NCI-H345 treated with DMSO at 0.1 percent for 48 hours (cell line): ENCODE results near the gene EML1.
A peak's percentile ranks its signal among the peaks of the same experiment; 100 is the strongest.

Source experiments
- DNase-seq: peaks from one replicate; lab custom pipeline; 2025; ENCODE audit not compliant: unreplicated experiment; lab: John Stamatoyannopoulos, UW

The EML1 gene

GRCh38 chr14:99793213-99794150 is at the start of gene EML1:
EML1 (plus strand) TSS chr14:99793413; CDS start chr14:99793477, 64 bp downstream.
- peak; percentile 67 for DNase-seq

DNA sequence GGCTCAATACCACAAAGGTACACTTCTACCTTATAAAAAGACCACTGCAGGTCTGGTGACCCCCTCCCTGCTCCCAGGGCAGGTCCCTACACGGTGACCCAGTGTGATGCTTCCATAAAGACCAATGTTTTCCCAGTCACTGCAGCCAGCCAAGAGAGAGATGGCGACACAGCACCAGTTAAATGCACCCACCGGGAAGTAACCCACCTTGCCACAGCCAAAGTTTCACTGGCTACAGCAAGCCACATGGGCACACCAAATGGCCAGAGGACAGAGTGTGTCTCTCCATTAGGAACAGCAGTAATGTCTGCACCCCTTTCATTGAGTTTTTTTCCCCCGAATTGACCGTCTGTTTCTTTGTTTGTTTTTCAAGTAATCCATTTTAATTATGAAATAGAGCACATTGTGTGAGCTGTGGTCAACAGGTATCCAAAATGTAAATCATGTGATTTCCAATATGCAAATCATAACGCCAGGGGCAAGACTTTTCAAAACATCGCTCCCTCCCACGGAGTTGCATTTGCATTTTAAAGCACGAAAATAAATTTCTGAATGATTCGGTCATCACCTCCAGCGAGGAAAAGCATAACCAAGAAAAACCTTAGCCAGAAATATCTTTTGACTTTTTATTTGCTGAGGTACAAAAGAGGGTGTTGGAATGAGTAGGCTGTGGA is 48.9 kb upstream of the EML1 start:
- no peak for DNase-seq

DNA sequence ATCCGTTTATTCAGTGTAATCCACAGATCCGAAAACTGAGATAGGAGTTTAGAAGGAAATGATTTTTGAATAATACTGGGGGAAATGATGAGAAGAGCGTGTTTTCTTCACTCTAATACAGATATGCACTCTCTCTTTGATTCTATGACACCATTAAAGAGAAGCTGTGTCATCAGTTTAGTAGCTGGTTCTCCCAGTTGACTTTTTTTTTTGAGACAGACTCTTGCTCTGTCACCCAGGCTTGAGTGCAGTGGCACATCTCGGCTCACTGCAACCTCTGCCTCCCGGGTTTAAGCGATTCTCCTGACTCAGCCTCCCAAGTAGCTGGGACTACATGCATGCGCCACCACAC is 48.4 kb upstream of the EML1 start:
- DNase-seq = no peak

DNA sequence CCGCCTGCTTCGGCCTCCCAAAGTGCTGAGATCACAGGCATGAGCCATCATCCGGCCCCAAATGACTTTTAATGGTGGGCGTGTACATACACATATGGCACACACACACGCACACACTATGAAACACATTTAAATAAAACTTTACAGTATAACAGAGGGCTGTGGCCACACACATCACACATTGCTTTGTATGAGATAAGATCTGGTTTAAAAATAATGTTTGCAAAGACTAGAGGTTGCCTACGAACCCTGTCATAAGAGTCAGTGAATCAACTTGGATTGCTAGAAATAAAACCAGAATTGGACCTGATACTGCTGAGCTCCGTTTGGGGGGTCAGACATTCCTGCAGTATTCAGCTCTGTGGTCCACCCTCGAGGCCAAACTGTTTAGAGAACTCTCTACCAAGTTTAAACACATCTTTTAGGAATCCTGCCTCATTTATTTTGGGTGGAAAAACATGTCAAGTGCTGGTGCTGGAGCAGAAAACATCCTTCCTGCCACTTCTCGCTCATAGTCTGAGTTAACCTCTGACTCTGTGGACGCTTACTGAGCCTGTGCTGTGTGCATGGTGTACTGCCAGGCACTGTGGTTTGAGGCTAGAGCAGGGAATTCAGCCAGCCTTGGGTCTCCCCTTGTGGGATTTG is 47.8 kb upstream of the EML1 start:
- DNase-seq = no peak

- DNase-seq = no peak
Observed at GRCh38 chr14:99747167-99747566, 46.0 kb upstream of the EML1 start.

- no peak for DNase-seq
Observed at GRCh38 chr14:99747582-99748330, 45.5 kb upstream of the EML1 start.

DNA sequence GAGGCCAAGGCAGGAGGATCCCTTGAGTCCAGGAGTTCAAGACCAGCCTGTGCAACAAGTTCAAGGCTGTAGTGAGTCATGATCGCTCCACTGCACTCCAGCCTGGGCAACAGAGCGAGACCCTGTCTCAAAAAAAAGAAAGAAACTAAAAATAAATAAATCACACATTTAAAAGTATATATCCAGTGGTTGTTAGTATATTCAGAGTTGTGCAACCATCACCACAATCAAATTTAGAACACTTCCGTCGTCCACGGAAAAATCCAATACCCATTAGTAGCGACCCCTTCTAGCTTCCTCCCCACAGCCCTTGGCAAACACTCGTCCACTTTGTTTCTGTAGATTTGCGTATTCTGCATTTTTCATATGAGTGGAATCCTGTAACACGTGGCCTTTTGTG is 44.7 kb upstream of the EML1 start:
- no peak for DNase-seq

DNA sequence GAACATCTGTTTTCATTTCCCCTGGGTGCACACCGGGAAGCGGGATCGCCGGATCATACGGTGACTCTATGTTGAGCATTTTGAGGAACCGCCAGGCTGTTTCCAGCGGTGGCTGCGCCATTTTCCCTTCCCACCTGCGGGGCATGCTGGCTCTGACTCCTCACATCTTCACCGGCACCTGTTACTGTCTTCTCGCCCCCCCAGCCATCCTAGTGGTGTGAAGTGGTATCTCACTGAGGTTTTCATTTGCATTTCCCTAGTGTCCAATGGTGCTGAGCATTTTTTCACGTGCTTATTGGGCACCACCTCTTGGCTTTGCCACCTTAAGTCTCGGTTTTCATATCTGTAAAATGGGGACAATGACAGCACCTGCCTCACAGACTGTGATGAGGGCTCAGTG is 44.1 kb upstream of the EML1 start:
- DNase-seq = no peak

- no peak for DNase-seq
Observed at GRCh38 chr14:99749763-99750715, 43.2 kb upstream of the EML1 start.

- DNase-seq = no peak
Observed at GRCh38 chr14:99750746-99751450, 42.3 kb upstream of the EML1 start.

- DNase-seq = no peak
Observed at GRCh38 chr14:99751539-99752485, 41.4 kb upstream of the EML1 start.

DNA sequence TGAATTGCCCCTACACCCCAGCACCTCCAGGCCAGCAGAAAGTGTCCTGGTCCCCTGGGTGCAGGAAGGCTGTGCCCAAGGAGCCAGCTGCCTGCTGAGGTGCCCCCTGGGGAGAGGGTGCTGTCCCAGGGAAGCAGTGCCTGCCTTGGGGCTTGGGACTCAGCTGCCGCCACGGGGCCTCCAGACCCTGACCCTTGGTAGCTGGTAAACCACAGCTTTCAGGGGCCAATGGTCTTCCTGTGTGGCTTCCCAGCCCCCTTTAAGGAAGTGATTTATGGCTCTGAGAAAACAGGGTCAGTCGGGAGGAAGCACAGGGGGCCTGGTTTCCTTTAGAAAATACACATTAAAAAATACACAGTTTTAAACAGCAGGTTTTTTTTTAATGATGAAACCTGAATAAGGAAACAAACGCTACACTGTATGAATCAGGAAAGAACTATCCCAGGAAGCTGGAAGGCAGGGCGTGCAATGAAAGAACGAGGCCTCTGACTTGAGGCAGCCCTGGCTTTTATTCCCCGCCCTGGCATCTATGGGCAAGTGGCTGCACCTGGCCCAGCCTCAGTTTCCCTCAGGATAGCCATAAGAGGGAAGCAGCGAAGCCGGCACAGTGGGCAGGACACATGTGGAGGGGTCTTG is 40.6 kb upstream of the EML1 start:
- DNase-seq = no peak

- DNase-seq = no peak
Observed at GRCh38 chr14:99753225-99754140, 39.7 kb upstream of the EML1 start.

- DNase-seq = no peak
Observed at GRCh38 chr14:99754141-99755067, 38.8 kb upstream of the EML1 start.

GRCh38 chr14:99755068-99755405 is 38.2 kb upstream of the EML1 start:
- no peak for DNase-seq
